Mucosa of stomach (tissue), 1 donor: ENCODE measurements around the gene MAP2.

ENCODE experiments used
- H3K27me3 ChIP-seq: one replicate; pipeline ENCODE4 v1.7.0; 2013; ENCODE audit warnings: mild to moderate bottlenecking, low read length; ENCODE audit not compliant: control insufficient read depth, insufficient read depth
- H3K36me3 ChIP-seq: one replicate; pipeline ENCODE4 v1.7.0; 2013; ENCODE audit warnings: low read length; ENCODE audit not compliant: control insufficient read depth, insufficient read depth
- H3K4me1 ChIP-seq: one replicate; pipeline ENCODE4 v1.7.0; 2013; ENCODE audit warnings: mild to moderate bottlenecking, low read length; ENCODE audit not compliant: control insufficient read depth, insufficient read depth
- H3K4me3 ChIP-seq: one replicate; pipeline ENCODE4 v1.7.0; 2013; ENCODE audit warnings: low read length
- H3K9ac ChIP-seq: one replicate; pipeline ENCODE4 v1.7.0; 2013; ENCODE audit warnings: mild to moderate bottlenecking, low read length, moderate library complexity
- H3K9me3 ChIP-seq: one replicate; pipeline ENCODE4 v1.7.0; 2013; ENCODE audit warnings: mild to moderate bottlenecking, low read length, moderate library complexity; ENCODE audit not compliant: control insufficient read depth
- donor health status: Pancreatic carcinoma.

The MAP2 gene

DNA sequence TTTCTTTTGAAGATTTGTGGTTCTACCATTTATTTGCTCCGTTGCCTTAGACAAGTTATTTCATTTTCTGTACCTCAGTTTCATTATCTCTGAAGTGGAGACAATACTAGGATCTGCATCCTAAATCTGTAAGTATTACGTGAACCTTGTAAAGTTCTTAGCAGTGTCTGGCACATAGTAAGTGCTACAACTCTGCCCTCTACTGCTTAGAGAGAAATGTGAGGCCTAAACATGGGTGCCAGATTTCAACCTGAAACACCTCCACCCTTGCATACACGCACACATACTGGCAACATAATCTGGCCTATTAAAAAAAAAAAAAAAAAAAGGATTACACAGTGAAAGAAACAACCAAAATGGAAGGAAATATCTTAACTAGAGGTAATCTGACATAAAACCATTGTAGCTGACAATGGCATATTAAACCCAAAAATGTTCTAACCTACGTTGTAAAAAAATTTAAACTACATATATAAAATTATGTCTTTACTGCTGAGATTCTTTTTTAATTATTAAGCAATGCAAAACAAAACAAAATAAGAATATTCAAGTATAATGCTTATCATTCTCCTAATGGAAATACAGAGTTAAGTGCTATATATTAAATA, 132.6 kb downstream of the MAP2 start:
- H3K4me3 ChIP-seq: no peak overlapping the region
- H3K9me3 ChIP-seq: no peaks in the 10 kb centered on the region
- H3K9ac ChIP-seq: no peak overlapping the region
- H3K36me3 ChIP-seq: no peaks in the 10 kb centered on the region
- no peaks in the 10 kb centered on the region for H3K4me1 ChIP-seq
- H3K27me3 ChIP-seq: no peaks in the 10 kb centered on the region

DNA sequence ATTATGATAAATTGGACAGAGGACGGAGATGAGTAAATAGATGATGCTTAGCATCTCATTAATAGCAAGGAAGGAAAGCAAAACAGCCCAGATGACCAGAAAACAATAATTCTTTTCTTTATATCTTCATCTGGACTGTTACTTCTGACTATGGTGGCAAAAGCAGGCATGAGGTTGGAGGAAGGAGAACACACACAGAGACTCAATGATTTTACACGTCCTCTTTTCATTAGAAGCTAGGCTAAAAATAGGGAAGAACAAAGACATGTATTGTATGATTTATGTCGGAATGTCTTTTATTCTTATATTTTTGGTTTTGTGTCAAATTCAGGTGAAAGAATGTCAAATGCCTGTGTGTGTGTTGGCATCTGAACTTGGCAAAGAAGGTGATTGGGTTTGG, 137.1 kb downstream of the MAP2 start:
- Histone ChIP-seq H3K36me3 (no peaks in the 10 kb centered on the region), H3K27me3 (no peaks in the 10 kb centered on the region), H3K9ac (no peak overlapping the region), H3K4me3 (no peak overlapping the region), H3K9me3 (no peaks in the 10 kb centered on the region), H3K4me1 (no peaks in the 10 kb centered on the region)

DNA sequence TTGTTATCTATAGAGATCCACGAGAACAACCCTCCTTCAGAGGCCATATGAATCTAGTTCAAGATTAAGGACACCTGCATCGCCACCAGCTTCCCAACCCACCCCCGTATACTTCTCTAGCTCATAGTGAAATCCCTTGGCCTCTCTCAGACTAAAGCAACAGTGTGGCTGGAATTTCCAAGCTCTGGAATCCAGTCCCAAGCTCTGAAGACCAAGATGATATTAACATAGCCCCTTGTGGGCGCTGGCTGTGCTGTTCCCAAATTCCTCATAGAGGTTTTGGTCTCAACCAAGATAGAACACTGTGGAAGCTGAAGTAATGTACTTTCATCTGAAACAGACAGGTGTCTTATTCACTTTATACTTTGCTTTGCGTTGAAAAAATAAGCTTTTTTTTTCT, 139.6 kb downstream of the MAP2 start:
- no peak overlapping the region for H3K4me3 ChIP-seq
- H3K9me3 ChIP-seq: no peaks in the 10 kb centered on the region
- no peaks in the 10 kb centered on the region for H3K4me1 ChIP-seq
- H3K36me3 ChIP-seq: no peaks in the 10 kb centered on the region
- H3K27me3 ChIP-seq: no peaks in the 10 kb centered on the region
- H3K9ac ChIP-seq: no peak overlapping the region

DNA sequence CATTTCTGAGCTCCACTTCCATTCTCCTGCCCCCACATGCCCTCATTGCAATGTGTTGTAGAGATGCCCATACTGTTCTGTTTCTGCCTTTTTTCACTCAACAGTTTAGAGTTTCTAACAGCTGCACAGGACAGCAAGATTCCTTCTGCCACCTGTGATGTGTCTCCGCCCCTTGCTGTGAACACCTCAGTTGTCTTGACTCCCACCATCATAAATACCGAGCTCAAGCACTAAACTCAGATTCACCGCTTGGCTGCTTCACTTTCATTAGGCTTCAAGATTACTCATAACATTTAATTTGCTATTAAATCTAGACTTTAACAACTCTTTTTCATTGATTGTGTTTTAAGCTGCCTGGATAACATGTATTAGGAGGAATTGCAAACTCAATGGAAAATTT, 141.0 kb downstream of the MAP2 start:
- no peaks in the 10 kb centered on the region for H3K27me3 ChIP-seq
- no peaks in the 10 kb centered on the region for H3K9me3 ChIP-seq
- H3K4me3 ChIP-seq: no peak overlapping the region
- no peaks in the 10 kb centered on the region for H3K4me1 ChIP-seq
- no peaks in the 10 kb centered on the region for H3K36me3 ChIP-seq
- no peak overlapping the region for H3K9ac ChIP-seq

DNA sequence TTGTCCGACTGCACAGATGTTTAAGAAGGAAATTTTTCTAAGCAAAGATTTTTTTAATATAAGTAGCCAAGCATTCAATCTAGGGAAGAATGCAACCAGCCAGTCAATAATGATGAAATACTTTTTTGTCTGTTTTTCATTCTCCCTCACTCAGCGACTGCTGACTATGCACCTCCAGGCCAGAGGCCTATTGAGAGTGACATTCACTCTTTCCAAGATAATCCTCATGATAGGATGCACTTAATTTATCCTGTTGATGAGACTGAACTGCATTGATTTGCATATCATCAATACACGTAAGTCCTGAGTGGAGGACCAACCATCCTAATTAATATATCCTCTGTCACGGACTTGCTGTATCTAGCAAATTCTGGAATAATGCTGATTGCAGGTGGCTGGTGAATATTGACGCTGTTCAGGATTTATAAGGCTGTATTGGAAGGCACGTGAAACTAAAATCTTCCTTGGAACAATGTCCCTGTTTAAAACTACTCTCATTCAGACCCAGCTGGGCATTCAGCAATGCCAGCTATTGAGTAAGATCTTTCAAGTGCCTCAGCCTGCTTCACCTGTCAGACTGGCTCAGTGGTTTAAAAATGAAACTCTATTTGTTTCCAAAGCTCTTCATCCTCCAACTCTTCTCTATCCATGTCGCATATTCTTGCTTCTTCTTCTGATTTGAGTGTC, 142.2 kb downstream of the MAP2 start:
- Histone ChIP-seq H3K4me1 (no peaks in the 10 kb centered on the region), H3K27me3 (no peaks in the 10 kb centered on the region), H3K4me3 (no peak overlapping the region), H3K36me3 (no peaks in the 10 kb centered on the region), H3K9me3 (no peaks in the 10 kb centered on the region), H3K9ac (no peak overlapping the region)

DNA sequence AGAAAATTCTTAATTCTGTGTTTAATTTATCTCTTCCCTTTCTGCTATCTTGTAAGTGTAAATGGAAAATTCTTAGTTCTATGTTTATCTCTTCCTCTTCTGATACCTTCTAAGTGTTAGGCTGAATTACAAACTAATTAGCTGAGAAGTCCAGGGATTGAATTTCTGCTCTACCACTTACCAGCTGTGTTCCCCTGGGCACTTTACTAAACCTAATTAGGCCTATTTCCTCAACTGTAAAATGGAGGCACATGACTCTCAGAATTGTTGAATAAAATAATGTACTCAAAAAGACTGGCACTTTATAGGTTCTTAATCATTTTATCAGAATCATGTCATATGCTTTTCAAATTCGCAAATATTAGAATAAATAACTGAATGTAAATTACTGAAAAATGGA, 146.3 kb downstream of the MAP2 start:
- Histone ChIP-seq H3K36me3 (no peaks in the 10 kb centered on the region), H3K9me3 (no peaks in the 10 kb centered on the region), H3K4me3 (no peak overlapping the region), H3K9ac (no peak overlapping the region), H3K27me3 (no peaks in the 10 kb centered on the region), H3K4me1 (no peaks in the 10 kb centered on the region)

DNA sequence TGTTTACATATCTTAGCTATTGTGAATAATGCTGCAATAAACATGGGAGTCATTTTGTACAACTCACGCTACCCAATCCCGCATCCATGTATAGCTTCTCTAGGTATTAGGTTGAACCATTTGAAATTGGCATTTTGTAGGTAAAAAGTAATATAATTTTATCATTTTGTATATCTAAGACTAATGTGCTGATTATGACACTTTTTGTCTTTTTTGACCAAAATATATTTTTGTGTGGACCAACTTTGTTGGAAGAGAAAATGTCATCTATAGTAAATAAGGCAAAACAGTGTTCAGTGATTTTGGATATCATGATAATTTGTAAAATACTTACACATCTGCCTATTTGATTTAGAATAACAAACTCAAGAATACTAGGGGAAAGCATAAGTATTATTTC, 150.7 kb downstream of the MAP2 start:
- Histone ChIP-seq H3K36me3 (no peaks in the 10 kb centered on the region), H3K4me1 (no peaks in the 10 kb centered on the region), H3K27me3 (no peaks in the 10 kb centered on the region), H3K9ac (no peak overlapping the region), H3K4me3 (no peak overlapping the region), H3K9me3 (no peaks in the 10 kb centered on the region)

DNA sequence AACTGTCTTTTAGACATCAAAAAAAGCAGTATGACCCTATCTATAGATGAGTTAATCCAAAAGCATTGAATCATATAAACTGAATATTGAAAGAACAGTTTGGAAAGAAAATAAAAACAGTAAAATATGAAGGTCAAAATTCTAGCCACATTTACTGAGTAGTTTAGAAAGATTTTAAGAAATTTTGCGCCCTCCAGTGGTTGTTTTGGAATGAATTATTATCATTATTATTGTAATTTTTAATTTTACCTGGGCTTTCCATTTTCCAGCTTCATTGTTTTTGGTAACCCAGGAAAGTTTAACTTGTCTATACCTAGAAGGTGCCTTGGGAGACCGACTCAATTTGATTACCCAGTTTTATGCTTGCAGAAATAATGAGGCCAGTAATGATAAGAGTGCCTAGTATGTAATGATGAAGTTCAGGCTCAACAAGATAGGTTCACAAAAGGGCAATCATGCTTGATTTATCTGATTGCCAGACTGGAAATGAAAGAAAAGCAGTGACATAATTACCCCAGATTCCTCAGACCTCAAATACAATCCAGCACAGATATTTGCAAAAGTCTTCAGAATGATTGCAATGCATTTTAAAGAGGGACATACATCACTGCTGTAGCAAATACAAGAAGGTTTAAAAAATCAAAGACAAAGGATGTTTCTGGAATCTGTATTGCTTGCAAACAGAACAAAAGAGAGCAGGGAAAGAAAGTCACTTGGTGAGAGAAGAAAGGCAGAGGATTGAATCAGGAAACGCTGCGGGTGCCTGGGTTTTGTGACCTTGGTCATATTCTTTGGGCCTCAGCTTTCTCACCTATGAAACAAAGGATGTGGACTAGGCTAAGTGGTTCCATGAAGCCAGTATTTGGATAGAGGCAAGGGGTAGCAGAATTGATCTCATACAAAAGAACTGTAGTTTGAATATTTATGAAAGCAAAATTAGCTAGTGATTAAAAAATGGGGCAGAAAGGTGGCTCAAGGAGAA, 153.8 kb downstream of the MAP2 start:
- H3K9ac ChIP-seq: no peak overlapping the region
- no peaks in the 10 kb centered on the region for H3K36me3 ChIP-seq
- H3K4me3 ChIP-seq: no peak overlapping the region
- no peaks in the 10 kb centered on the region for H3K9me3 ChIP-seq
- no peaks in the 10 kb centered on the region for H3K27me3 ChIP-seq
- no peaks in the 10 kb centered on the region for H3K4me1 ChIP-seq

DNA sequence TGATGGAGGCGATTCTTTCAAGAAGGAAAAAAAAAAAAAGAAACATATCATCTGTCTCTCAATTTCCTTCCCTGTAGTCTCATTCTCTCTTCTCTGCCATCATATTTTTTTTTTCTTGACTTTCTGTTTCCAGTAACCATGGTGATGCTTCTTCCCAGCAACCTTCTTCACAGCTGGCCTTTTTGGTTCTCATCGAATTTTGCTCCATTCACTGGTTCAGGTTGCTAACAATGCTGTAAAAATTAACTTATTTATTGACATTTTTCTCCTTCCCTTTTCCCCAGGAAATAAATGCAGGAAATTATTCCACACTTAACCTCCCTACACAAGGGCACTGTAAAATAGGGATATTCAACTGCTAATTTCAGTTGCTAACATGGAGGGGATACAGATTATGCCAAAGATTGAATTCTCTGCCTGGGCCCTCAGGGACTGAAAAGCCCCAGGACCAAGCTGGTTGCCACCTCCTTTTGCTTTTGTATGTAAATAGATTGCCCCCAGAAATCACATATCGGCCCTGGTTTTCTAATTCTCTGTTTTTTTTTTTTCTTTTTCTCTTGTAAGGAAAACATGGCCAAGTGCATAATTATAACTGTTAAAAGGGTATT, 154.7 kb downstream of the MAP2 start:
- Histone ChIP-seq H3K36me3 (no peaks in the 10 kb centered on the region), H3K9me3 (no peaks in the 10 kb centered on the region), H3K27me3 (no peaks in the 10 kb centered on the region), H3K9ac (no peak overlapping the region), H3K4me1 (no peaks in the 10 kb centered on the region), H3K4me3 (no peak overlapping the region)

DNA sequence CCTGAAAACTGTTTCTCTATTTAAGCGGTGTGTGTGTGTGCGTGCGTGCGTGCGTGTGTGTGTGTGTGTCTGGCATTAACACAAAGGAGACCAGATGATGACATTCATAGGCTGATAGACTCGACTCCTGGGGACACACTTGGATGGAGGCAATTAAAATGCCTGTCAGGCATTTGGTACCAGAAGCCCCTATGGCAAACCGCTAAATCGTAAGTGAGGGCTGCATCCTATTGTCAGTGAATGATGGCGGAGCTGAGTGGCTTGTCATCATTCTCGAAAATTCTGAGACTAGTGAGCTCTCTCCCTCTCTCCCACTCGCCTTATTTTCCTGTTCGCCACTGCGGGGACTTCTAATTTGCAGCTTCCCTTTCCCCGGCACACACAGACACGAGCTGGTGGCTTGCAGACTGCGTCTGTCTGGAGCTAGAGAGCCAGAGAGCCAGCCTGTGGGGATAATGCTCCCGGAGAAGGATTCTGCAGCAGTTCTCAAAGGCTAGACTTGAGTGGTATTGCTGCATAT, 155.4 kb downstream of the MAP2 start:
- Histone ChIP-seq H3K9me3 (no peaks in the 10 kb centered on the region), H3K9ac (no peak overlapping the region), H3K36me3 (no peaks in the 10 kb centered on the region), H3K27me3 (no peaks in the 10 kb centered on the region), H3K4me3 (no peak overlapping the region), H3K4me1 (no peaks in the 10 kb centered on the region)

DNA sequence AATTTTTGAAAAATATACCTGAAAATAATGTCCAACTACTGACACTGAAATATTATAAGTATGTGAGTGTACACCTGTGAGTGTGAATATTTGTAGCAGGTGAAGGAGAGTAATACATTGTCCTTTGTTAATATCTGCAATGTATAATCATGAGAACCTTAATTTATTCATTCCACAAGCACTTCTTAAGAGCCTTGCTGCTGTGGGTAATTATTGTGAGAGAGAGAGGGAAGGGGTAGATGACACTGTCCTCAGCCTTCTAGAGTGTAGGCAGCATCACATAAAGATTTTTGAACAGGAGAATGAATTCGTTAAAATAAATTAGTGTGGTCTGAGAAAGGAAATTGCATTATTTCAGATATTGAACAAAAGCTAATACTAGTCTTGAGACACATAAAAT, 157.2 kb downstream of the MAP2 start:
- Histone ChIP-seq H3K9ac (no peak overlapping the region), H3K27me3 (no peaks in the 10 kb centered on the region), H3K36me3 (no peaks in the 10 kb centered on the region), H3K4me1 (no peaks in the 10 kb centered on the region), H3K4me3 (no peak overlapping the region), H3K9me3 (no peaks in the 10 kb centered on the region)
